K562 (cell line): Measurements from ENCODE around the gene NUDT21. TPM values are rescaled to one million over a fixed set of nuclear protein-coding genes. Genes with fewer than 3 reads are reported as not detected.

ENCODE experiments used
- ATAC-seq: fragments of 200-7000 bp; cut with Tn5 transposase; 3 replicates; pipeline ENCODE4 v1.9.1; 2020; ENCODE audit warnings: moderate library complexity
- BruUV-seq: library from RNA; stranded (reverse); fragments of 400-500 nt; replicated peaks from 2 replicates; lab custom pipeline; 2021; lab: Mats Ljungman, UMichigan
- CTCF ChIA-PET: fragments of 300-600 bp; formaldehyde crosslinking; extraction: SDS; loops from one replicate; lab custom pipeline; 2021; ENCODE audit warnings: low intra/inter-chr PET ratio; lab: Yijun Ruan, JAX
- POLR2A ChIA-PET: fragments of 300-600, 350-650 bp; sonication (Branson Sonifier 250); formaldehyde crosslinking; extraction: SDS; loops from one replicate; lab custom pipeline; 2021; ENCODE audit warnings: antibody characterized with exemption, inconsistent platforms; lab: Yijun Ruan, JAX
- DNase-seq, 4 experiments: peaks; one replicate each; pipeline versions ENCODE4 v3.0.0 to v3.0.0-alpha.2; 2011 to 2018; ENCODE audit warnings: low spot score in 3 of 4, mixed read lengths in 3 of 4; ENCODE audit errors: extremely low read depth in 1 of 4
- FAIRE-seq: peaks from 2 replicates; lab custom pipeline; 2011; peaks lifted over from hg19 to GRCh38; lab: Jason Lieb, UNC
- H2AFZ ChIP-seq: 2 replicates; pipeline ENCODE4 v1.6.0; 2011; ENCODE audit warnings: low read depth, low read length, control low read depth, inconsistent platforms
- H3K27ac ChIP-seq: fragments of 200-600 bp; 3 replicates; pipeline ENCODE4 v1.8.0; 2011; ENCODE audit warnings: low read depth, mild to moderate bottlenecking, control low read depth, inconsistent platforms, low read length, moderate library complexity, mixed read lengths; ENCODE audit errors: extremely low read depth
- H3K27me3 ChIP-seq, 2 experiments: fragments of 300-600 bp in 1 of 2; 2 replicates in 1 of 2; 3 replicates in 1 of 2; pipeline versions ENCODE4 v1.6.0 to v1.8.0; 2011; ENCODE audit warnings: inconsistent platforms in 2 of 2, low read length in 2 of 2, mild to moderate bottlenecking in 1 of 2, mixed read lengths in 1 of 2, moderate library complexity in 1 of 2; ENCODE audit not compliant: control insufficient read depth in 2 of 2, insufficient read depth in 2 of 2
- H3K36me3 ChIP-seq: fragments of 300-600 bp; 3 replicates; pipeline ENCODE4 v1.8.0; 2011; ENCODE audit warnings: mild to moderate bottlenecking, low read length, inconsistent platforms; ENCODE audit not compliant: control insufficient read depth, insufficient read depth
- H3K4me1 ChIP-seq, 2 experiments: fragments of 200-600 bp in 1 of 2; replicated peaks in 1 of 2; 2 replicates in 1 of 2; 3 replicates in 1 of 2; pipeline versions ENCODE4 v1.5.1 to v1.8.0; 2011; ENCODE audit warnings: inconsistent platforms in 2 of 2, low read length in 2 of 2, mild to moderate bottlenecking in 1 of 2, mixed read lengths in 1 of 2, moderate library complexity in 1 of 2; ENCODE audit not compliant: control insufficient read depth in 2 of 2, insufficient read depth in 2 of 2
- H3K4me2 ChIP-seq: 2 replicates; pipeline ENCODE4 v1.6.1; 2011; ENCODE audit warnings: low read length, control low read depth, inconsistent platforms, mixed read lengths; ENCODE audit not compliant: insufficient read depth
- H3K4me3 ChIP-seq: fragments of 200-600 bp; sonication (generic), shearing (Covaris generic); 2 replicates; pipeline ENCODE4 v1.5.1; 2016; ENCODE audit warnings: control low read depth, inconsistent platforms
- H3K79me2 ChIP-seq: fragments of 200-600 bp; 3 replicates; pipeline ENCODE4 v1.8.0; 2011; ENCODE audit warnings: low read length, inconsistent platforms; ENCODE audit not compliant: control insufficient read depth, insufficient read depth
- H3K9ac ChIP-seq, 2 experiments: 2 replicates each; pipeline versions ENCODE4 v1.6.0 to v1.6.1; 2011; ENCODE audit warnings: low read depth in 2 of 2, low read length in 2 of 2, control low read depth in 1 of 2, inconsistent platforms in 1 of 2, mild to moderate bottlenecking in 1 of 2, mixed read lengths in 1 of 2; ENCODE audit not compliant: insufficient read depth in 1 of 2
- H3K9me1 ChIP-seq: one replicate; pipeline ENCODE4 v1.6.0; 2011; ENCODE audit warnings: inconsistent platforms, mild to moderate bottlenecking, low read length, moderate library complexity; ENCODE audit not compliant: control insufficient read depth, insufficient read depth
- H3K9me3 ChIP-seq: replicated peaks from 2 replicates; pipeline ENCODE4 v1.5.1; 2011; ENCODE audit warnings: low read depth, low read length, inconsistent platforms; ENCODE audit not compliant: control insufficient read depth, insufficient read depth
- H4K20me1 ChIP-seq: replicated peaks from 2 replicates; pipeline ENCODE4 v1.6.1; 2011; ENCODE audit warnings: low read length, inconsistent platforms, mixed read lengths; ENCODE audit not compliant: control insufficient read depth, insufficient read depth
- ARHGAP35 ChIP-seq: fragments of 450-650 bp; IDR thresholded peaks from 2 replicates; pipeline ENCODE4 v1.6.1; 2018; ENCODE audit not compliant: partially characterized antibody
- EP400 ChIP-seq: fragments of 450-650 bp; IDR thresholded peaks from 2 replicates; pipeline ENCODE4 v1.6.1; 2017; ENCODE audit warnings: antibody characterized with exemption, mild to moderate bottlenecking, moderate library complexity
- FOXA3 ChIP-seq, 2 experiments: fragments of 450-650 bp in 1 of 2; sonication (generic) in 1 of 2; formaldehyde crosslinking; IDR thresholded peaks in 1 of 2; conservative IDR thresholded peaks in 1 of 2; 2 replicates each; pipeline versions ENCODE4 v1.4.0 to v1.8.0; 2020 to 2022; ENCODE audit warnings: mild to moderate bottlenecking in 2 of 2, missing genetic modification reagents in 1 of 2
- IRF2 ChIP-seq: sonication (generic); formaldehyde crosslinking; IDR thresholded peaks from 2 replicates; pipeline ENCODE4 v1.8.1; 2022; ENCODE audit warnings: mild to moderate bottlenecking, missing genetic modification reagents
- JUND ChIP-seq, 2 experiments: IDR thresholded peaks; 2 replicates in 1 of 2; 3 replicates in 1 of 2; pipeline ENCODE4 v1.6.1; 2011; ENCODE audit warnings: borderline replicate concordance in 2 of 2, low read depth in 2 of 2, low read length in 2 of 2, improper control_type of control experiment in 1 of 2, missing biosample characterization in 1 of 2, missing genetic modification characterization in 1 of 2, missing genetic modification reagents in 1 of 2
- MEIS2 ChIP-seq: fragments of 450-650 bp; IDR thresholded peaks from 2 replicates; pipeline ENCODE4 v1.6.1; 2014; ENCODE audit warnings: mild to moderate bottlenecking; ENCODE audit not compliant: partially characterized antibody
- POLR2B ChIP-seq: fragments of 450-650 bp; IDR thresholded peaks from 2 replicates; pipeline ENCODE4 v1.6.1; 2018; ENCODE audit warnings: low read depth; ENCODE audit not compliant: partially characterized antibody
- SMARCE1 ChIP-seq: fragments of 450-650 bp; IDR thresholded peaks from 2 replicates; pipeline ENCODE4 v1.7.1; 2016; ENCODE audit warnings: mild to moderate bottlenecking
- SOX6 ChIP-seq: fragments of 450-650 bp; IDR thresholded peaks from 2 replicates; pipeline ENCODE4 v1.6.1; 2014; ENCODE audit warnings: mild to moderate bottlenecking
- SRSF7 ChIP-seq: fragments of 200-400 bp; formaldehyde crosslinking; optimal IDR thresholded peaks from 2 replicates; pipeline ENCODE3; 2017; ENCODE audit warnings: mild to moderate bottlenecking, low read depth, low read length
- TOE1 ChIP-seq, 2 experiments: fragments of 450-650 bp in 1 of 2; sonication (generic) in 1 of 2; formaldehyde crosslinking in 1 of 2; IDR thresholded peaks; 2 replicates each; pipeline versions ENCODE4 v1.7.1 to v1.8.0; 2016 to 2022; ENCODE audit warnings: borderline replicate concordance in 2 of 2, mild to moderate bottlenecking in 2 of 2, antibody characterized with exemption in 1 of 2, inconsistent platforms in 1 of 2, low read depth in 1 of 2, missing genetic modification reagents in 1 of 2, moderate library complexity in 1 of 2
- ZBTB12 ChIP-seq: fragments of 250-450 bp; sonication (Bioruptor Pico); IDR thresholded peaks from 2 replicates; pipeline ENCODE4 v1.4.0; 2020
- ZNF175 ChIP-seq: fragments of 200-800 bp; sonication (Bioruptor generic); IDR thresholded peaks from 2 replicates; pipeline ENCODE4 v1.6.1; 2016; ENCODE audit warnings: low read depth, mild to moderate bottlenecking, missing genetic modification characterization, missing compliant biosample characterization
- ZSCAN32 ChIP-seq: fragments of 450-650 bp; formaldehyde crosslinking; IDR thresholded peaks from 2 replicates; pipeline ENCODE4 v1.4.0; 2020; ENCODE audit warnings: mild to moderate bottlenecking, moderate library complexity
- whole genome bisulfite sequencing: fragments of 100-300 bp; shearing (Covaris generic); methylation state at CpG from one replicate; pipeline ENCODE4 v1.1.6; 2016; ENCODE audit warnings: low coverage, mixed read lengths; ENCODE audit not compliant: insufficient coverage; ENCODE audit errors: missing lambda C conversion rate; 5-methylcytosine and 5-hydroxymethylcytosine counted together
- in situ Hi-C: fragments of 300-500 bp; cut with MboI; formaldehyde crosslinking; loops from 4 replicates; pipeline ENCODE4 v1.15.0; 2018; ENCODE audit warnings: inconsistent platforms, mixed read lengths
- intact Hi-C: fragments of 100-400 bp; cut with micrococcal nuclease; formaldehyde crosslinking; loops from 2 replicates; pipeline ENCODE4 v1.14.2; 2022
- polyA plus RNA-seq, 8 experiments: library from polyadenylated mRNA; depleted of rRNA in 4 of 8; stranded (reverse) in 5 of 8; unstranded in 3 of 8; fragments of >200 nt; fragmentation: Nextera tagmentation in 2 of 8; fragmentation: Illumina TruSeq in 1 of 8; extraction: Ambion mirVana in 2 of 8; extraction: Trizol in 1 of 8; gene quantifications; 2 replicates each; pipeline versions ENCODE4 v1.2.1 to v1.2.3, GENCODE V29; 2011 to 2014; ENCODE audit warnings: inconsistent platforms in 1 of 8, missing spikeins in 1 of 8
- total RNA-seq, 7 experiments: library from RNA; depleted of rRNA in 6 of 7; stranded (reverse); fragments of >200 nt in 6 of 7; fragmentation: Illumina TruSeq in 2 of 7; extraction: Trizol in 2 of 7; gene quantifications; 2 replicates each; pipeline versions ENCODE4 v1.2.1 to v1.2.3, GENCODE V29; 2011 to 2021; ENCODE audit warnings: low replicate concordance in 1 of 7
- TF ChIP-seq, protein P1 (sequence below): fragments of 450-650 bp; IDR thresholded peaks from 2 replicates; pipeline ENCODE4 v1.6.1; 2017; ENCODE audit warnings: antibody characterized with exemption, mild to moderate bottlenecking

The NUDT21 gene
- total and polyA plus RNA-seq, 9 of the 15 experiments (the other 6 are each of a cell fraction or from before 2014, with no cell fraction given): 62.4 to 218 (median 121) TPM

GRCh38 chr16:56478281-56479049 is 27.3 kb upstream of the NUDT21 start:
- no peak for FAIRE-seq
- WGBS: 44% methylated on average over 2 of the region's 2 CpGs
- Histone ChIP-seq H3K36me3 (peaks cover 60% of the 10 kb centered on the region), H3K4me2 (no peak overlapping the region), H3K4me3 (no peak overlapping the region), H3K9me3 (peaks cover 2% of the 10 kb centered on the region; the same call in 1 of the 2 replicates), H3K9ac (no peak overlapping the region), H3K79me2 (no peaks in the 10 kb centered on the region), H2AFZ (no peak overlapping the region), H3K27ac (peak overlapping the region; percentile 46; the same call in 1 of the 3 replicates), H4K20me1 (no peaks in the 10 kb centered on the region), H3K27me3 (no peaks in the 10 kb centered on the region), H3K4me1 (peaks cover 0 to 38% of the 10 kb centered on the region in 2 experiments; a peak in 4 of 5 replicates), H3K9me1 (no peaks in the 10 kb centered on the region)
- peak; percentile 61 for ATAC-seq
- CTCF ChIA-PET: no interaction called here
- no peak for DNase-seq
- intact Hi-C loops: no loop called here
- no TSS peak for BruUV-seq
- POLR2A ChIA-PET: interaction anchor here (0.6 to 1.3 kb wide), 3 partner anchors 10 to 38 kb away, joined by 3 to 4 read pairs (median 3); no protein-coding TSS in a partner anchor
- in situ Hi-C loops: no loop called here
- no peak for TF ChIP-seq IRF2 (CRISPR knock-in tag)
- TF ChIP-seq FOXA3 (CRISPR knock-in tag; conservative IDR thresholded peaks at IDR 0.05 in 1 of 2, IDR thresholded peaks at IDR 0.05 in 1 of 2): peak in 1 of 2 experiments; percentile 93; a peak in 2 of 4 replicates
- no peak for TF ChIP-seq SRSF7
- peak; percentile 83 for TF ChIP-seq MEIS2
- peak; percentile 82 for TF ChIP-seq SOX6
- peak; percentile 76 for TF ChIP-seq ZSCAN32 (CRISPR knock-in tag)
- TF ChIP-seq ARHGAP35: no peak
- peak; percentile 55; the same call in 1 of the 2 replicates for TF ChIP-seq SMARCE1
- TF ChIP-seq EP400: 0 out of 2 replicates have a peak, but pooled peaks have one; percentile 23
- peak; percentile 80 for TF ChIP-seq JUND (IDR thresholded peaks at IDR 0.05; ENCODE audit: borderline replicate concordance, low read depth, low read length)
- TF ChIP-seq JUND (tag; IDR thresholded peaks at IDR 0.05; ENCODE audit: borderline replicate concordance, low read depth, low read length): peak; percentile 31; the same call in 1 of the 3 replicates
- no peak for TF ChIP-seq TOE1 (IDR thresholded peaks at IDR 0.05; ENCODE audit: borderline replicate concordance)
- TF ChIP-seq TOE1 (CRISPR knock-in tag; IDR thresholded peaks at IDR 0.05; ENCODE audit: borderline replicate concordance, low read depth): no peak
- TF ChIP-seq ZNF175: peak; percentile 64; the same call in 1 of the 2 replicates
- no peak for TF ChIP-seq POLR2B
- TF ChIP-seq, protein P1, sequence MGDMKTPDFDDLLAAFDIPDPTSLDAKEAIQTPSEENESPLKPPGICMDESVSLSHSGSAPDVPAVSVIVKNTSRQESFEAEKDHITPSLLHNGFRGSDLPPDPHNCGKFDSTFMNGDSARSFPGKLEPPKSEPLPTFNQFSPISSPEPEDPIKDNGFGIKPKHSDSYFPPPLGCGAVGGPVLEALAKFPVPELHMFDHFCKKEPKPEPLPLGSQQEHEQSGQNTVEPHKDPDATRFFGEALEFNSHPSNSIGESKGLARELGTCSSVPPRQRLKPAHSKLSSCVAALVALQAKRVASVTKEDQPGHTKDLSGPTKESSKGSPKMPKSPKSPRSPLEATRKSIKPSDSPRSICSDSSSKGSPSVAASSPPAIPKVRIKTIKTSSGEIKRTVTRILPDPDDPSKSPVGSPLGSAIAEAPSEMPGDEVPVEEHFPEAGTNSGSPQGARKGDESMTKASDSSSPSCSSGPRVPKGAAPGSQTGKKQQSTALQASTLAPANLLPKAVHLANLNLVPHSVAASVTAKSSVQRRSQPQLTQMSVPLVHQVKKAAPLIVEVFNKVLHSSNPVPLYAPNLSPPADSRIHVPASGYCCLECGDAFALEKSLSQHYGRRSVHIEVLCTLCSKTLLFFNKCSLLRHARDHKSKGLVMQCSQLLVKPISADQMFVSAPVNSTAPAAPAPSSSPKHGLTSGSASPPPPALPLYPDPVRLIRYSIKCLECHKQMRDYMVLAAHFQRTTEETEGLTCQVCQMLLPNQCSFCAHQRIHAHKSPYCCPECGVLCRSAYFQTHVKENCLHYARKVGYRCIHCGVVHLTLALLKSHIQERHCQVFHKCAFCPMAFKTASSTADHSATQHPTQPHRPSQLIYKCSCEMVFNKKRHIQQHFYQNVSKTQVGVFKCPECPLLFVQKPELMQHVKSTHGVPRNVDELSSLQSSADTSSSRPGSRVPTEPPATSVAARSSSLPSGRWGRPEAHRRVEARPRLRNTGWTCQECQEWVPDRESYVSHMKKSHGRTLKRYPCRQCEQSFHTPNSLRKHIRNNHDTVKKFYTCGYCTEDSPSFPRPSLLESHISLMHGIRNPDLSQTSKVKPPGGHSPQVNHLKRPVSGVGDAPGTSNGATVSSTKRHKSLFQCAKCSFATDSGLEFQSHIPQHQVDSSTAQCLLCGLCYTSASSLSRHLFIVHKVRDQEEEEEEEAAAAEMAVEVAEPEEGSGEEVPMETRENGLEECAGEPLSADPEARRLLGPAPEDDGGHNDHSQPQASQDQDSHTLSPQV: peak; percentile 56; the same call in 1 of the 2 replicates
- no peak for TF ChIP-seq ZBTB12 (CRISPR knock-in tag)
